Glutamatergic neuron (in vitro differentiated cells): ENCODE results near the gene FREM3. TPM values are rescaled to one million over a fixed set of nuclear protein-coding genes. Genes with fewer than 3 reads are reported as not detected.

Source experiments
- DNase-seq: peaks from one replicate; pipeline ENCODE4 v3.0.0; 2022
- H3K27ac Mint-ChIP-seq: one replicate; pipeline ENCODE4 v1.8.0; 2020; ENCODE audit warnings: mild to moderate bottlenecking, mixed read lengths, inconsistent platforms; ENCODE audit not compliant: unreplicated experiment
- H3K27me3 Mint-ChIP-seq: one replicate; pipeline ENCODE4 v1.8.0; 2020; ENCODE audit warnings: mild to moderate bottlenecking, moderate library complexity, mixed read lengths, inconsistent platforms; ENCODE audit not compliant: unreplicated experiment
- H3K36me3 Mint-ChIP-seq: one replicate; pipeline ENCODE4 v1.8.0; 2020; ENCODE audit warnings: mild to moderate bottlenecking, mixed read lengths, inconsistent platforms; ENCODE audit not compliant: unreplicated experiment
- H3K4me1 Mint-ChIP-seq: one replicate; pipeline ENCODE4 v1.8.0; 2020; ENCODE audit warnings: mild to moderate bottlenecking, low read depth, mixed read lengths, inconsistent platforms; ENCODE audit not compliant: unreplicated experiment
- H3K4me3 Mint-ChIP-seq: one replicate; pipeline ENCODE4 v1.8.0; 2020; ENCODE audit warnings: mild to moderate bottlenecking, mixed read lengths, inconsistent platforms; ENCODE audit not compliant: unreplicated experiment
- H3K9me3 Mint-ChIP-seq: one replicate; pipeline ENCODE4 v1.8.0; 2020; ENCODE audit warnings: mild to moderate bottlenecking, moderate library complexity, mixed read lengths, inconsistent platforms; ENCODE audit not compliant: unreplicated experiment
- total RNA-seq: library from RNA; stranded (reverse); fragmentation: NEBNext Ultra II Directional; extraction: Animal tissue kit (Norgen Biotek cat#: 25700); gene quantifications from one replicate; pipeline ENCODE4 v1.2.1, GENCODE V29; 2021; ENCODE audit not compliant: unreplicated experiment
- TF ChIP-seq, protein P1 (sequence below): fragments of 200-600 bp; sonication (generic); IDR thresholded peaks from one replicate; pipeline ENCODE4 v1.5.0; 2021; ENCODE audit not compliant: partially characterized antibody, unreplicated experiment

Gene FREM3
- total RNA-seq, 1 donor from 2014 or later = not detected

DNA sequence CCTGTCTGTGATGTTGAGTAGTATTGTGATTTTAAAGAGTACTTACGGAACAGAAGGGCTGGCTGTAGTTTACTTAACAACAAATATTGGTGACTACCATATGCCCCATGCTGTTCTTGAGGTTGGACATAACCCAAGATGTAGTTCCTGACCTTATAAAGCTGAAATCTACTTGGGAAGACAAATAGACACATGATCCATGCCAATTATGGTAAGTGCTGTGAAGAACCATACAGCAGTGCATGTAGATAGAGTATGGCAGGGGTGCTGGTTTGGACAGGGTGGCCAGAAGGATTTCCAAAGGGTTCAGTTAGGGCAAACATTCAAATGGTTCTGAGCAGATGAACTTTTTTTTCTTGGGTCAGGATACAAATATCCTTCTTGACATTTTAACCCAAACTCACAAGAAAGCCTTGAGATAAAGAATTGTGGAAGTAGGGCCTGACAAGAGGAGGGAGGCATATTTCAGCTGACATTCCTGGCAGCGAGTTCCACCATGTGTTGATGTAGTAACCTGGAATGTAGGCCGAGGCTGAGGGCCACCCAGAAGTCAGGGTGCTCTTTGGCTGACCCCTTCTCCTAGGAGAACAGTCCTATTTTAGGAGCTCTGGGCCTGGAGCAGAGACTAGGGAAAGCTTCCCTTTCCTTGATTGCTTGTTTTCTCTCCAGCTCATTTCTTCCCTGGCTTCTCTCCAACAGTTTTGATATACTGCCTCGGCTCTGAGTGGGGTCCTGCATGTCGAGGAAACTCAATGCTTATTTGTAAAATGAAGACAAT lies 74.2 kb downstream of the FREM3 start:
- H3K4me1 Mint-ChIP-seq = no peaks in the 10 kb centered on the region
- peaks cover 2% of the 10 kb centered on the region for H3K27me3 Mint-ChIP-seq
- H3K36me3 Mint-ChIP-seq = no peaks in the 10 kb centered on the region
- no peak overlapping the region for H3K4me3 Mint-ChIP-seq
- no peak overlapping the region for H3K27ac Mint-ChIP-seq
- TF ChIP-seq, protein P1, sequence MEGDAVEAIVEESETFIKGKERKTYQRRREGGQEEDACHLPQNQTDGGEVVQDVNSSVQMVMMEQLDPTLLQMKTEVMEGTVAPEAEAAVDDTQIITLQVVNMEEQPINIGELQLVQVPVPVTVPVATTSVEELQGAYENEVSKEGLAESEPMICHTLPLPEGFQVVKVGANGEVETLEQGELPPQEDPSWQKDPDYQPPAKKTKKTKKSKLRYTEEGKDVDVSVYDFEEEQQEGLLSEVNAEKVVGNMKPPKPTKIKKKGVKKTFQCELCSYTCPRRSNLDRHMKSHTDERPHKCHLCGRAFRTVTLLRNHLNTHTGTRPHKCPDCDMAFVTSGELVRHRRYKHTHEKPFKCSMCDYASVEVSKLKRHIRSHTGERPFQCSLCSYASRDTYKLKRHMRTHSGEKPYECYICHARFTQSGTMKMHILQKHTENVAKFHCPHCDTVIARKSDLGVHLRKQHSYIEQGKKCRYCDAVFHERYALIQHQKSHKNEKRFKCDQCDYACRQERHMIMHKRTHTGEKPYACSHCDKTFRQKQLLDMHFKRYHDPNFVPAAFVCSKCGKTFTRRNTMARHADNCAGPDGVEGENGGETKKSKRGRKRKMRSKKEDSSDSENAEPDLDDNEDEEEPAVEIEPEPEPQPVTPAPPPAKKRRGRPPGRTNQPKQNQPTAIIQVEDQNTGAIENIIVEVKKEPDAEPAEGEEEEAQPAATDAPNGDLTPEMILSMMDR = no peak
- peaks cover 2% of the 10 kb centered on the region for H3K9me3 Mint-ChIP-seq
- no peak for DNase-seq

DNA sequence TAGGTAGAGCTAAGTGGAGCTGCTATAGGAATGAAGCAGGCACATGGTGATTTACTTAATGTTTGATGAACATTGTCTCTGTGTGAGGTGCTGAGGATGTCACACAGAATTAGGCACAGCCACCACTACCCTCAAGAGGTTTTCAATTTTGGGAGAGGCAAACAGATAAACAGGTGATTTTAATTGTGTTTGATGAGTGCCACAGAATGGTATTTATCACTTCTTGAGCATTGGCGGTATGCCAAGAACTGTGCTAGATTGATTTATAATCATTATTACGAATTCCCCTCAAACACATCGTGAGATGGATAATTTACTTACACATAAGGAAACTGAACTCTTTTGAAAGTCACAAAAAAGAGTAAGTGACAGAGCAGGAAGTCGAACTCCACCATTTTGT lies 74.8 kb downstream of the FREM3 start:
- peaks cover 2% of the 10 kb centered on the region for H3K27me3 Mint-ChIP-seq
- TF ChIP-seq, protein P1 = no peak
- no peak for DNase-seq
- peaks cover 2% of the 10 kb centered on the region for H3K9me3 Mint-ChIP-seq
- no peak overlapping the region for H3K27ac Mint-ChIP-seq
- H3K4me3 Mint-ChIP-seq = no peak overlapping the region
- no peaks in the 10 kb centered on the region for H3K4me1 Mint-ChIP-seq
- H3K36me3 Mint-ChIP-seq = no peaks in the 10 kb centered on the region

DNA sequence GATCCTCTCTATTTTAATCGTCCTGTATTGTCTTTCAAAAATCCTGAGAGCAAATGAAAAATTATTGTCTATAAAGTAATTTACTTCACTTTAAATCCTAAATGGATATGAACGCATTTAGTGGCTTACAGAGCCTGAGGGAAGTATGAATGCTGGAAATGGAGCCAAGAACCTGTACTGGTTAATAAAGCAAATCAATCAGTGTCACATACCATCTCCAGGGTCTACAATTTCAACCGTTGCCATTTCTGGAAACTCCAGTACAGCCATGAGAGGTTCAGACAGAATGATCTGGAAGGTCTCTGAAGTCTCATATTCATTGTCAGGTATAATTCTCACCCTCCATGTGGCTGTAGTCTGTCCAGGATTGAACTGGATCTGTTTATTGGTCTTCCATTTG lies 76.6 kb downstream of the FREM3 start:
- no peaks in the 10 kb centered on the region for H3K36me3 Mint-ChIP-seq
- DNase-seq = no peak
- H3K27me3 Mint-ChIP-seq = peaks cover 2% of the 10 kb centered on the region
- H3K27ac Mint-ChIP-seq = no peak overlapping the region
- no peak overlapping the region for H3K4me3 Mint-ChIP-seq
- TF ChIP-seq, protein P1 = no peak
- peaks cover 2% of the 10 kb centered on the region for H3K9me3 Mint-ChIP-seq
- no peaks in the 10 kb centered on the region for H3K4me1 Mint-ChIP-seq

DNA sequence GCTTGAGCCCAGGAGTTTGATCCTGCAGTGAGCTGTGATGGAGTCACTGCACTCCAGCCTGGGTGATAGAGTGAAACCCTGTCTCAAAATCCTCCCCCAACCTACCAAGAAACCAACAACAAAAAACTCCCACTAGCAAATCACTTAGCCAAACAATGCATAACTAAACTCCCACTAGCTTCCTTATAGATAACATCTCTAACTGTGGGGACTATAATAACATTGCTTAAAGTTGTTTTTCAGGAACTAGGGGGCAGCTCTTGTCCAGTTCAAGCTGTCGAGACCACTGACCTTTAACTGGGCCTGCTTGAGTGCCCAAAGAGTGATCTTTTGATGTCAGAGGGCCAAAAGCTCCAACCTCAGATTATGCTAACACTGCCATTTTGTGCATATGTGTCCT lies 81.7 kb downstream of the FREM3 start:
- no peaks in the 10 kb centered on the region for H3K27me3 Mint-ChIP-seq
- TF ChIP-seq, protein P1 = no peak
- no peak overlapping the region for H3K27ac Mint-ChIP-seq
- no peak overlapping the region for H3K4me3 Mint-ChIP-seq
- H3K36me3 Mint-ChIP-seq = no peaks in the 10 kb centered on the region
- no peaks in the 10 kb centered on the region for H3K4me1 Mint-ChIP-seq
- H3K9me3 Mint-ChIP-seq = no peaks in the 10 kb centered on the region
- no peak for DNase-seq

DNA sequence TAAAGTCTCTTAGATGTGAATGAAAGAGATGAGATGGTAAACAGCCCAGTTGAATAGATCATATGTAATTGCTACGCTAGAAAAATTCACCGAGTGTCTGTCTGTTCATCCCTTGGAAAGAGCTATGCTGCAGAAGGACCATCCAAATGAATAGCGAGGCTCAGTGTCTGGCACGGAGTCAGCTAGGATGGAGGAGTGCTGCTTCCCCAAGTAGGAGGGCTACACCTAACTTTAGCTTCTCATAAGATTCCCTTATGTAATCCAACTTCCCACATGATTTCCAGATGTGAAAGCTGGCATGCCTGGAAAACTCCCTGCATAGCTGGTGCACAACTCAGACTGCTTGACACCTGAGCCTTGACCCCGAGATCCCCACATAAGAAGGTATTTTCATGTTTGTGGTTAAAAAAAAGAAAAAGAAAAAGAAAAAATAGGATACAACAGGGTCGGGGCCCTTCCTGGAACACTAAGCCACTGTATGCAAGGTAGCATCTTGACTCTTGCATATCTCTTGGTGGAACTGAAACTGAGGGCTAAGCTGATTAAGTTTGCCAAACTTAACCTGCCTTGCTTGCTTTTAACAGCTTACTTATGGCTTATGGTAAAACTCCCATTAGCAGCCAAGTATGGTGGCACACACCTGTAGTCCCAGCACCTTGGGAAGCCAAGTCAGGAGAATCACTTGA lies 82.3 kb downstream of the FREM3 start:
- Mint-ChIP-seq H3K27ac (no peak overlapping the region), H3K4me3 (no peak overlapping the region), H3K4me1 (no peaks in the 10 kb centered on the region), H3K27me3 (no peaks in the 10 kb centered on the region), H3K9me3 (no peaks in the 10 kb centered on the region), H3K36me3 (no peaks in the 10 kb centered on the region)
- TF ChIP-seq, protein P1 = no peak
- no peak for DNase-seq
